Testis (tissue), 3 donors: ENCODE results near the gene LRRC27. TPM values are rescaled to one million over a fixed set of nuclear protein-coding genes. Genes with fewer than 3 reads are reported as not detected.
"Not testable (repeated sequence)": the region's sequence is repeated elsewhere in the genome, so short reads cannot be mapped to it uniquely, and the experiment has no call there.

Experiments used
- DNase-seq: peaks from one replicate; pipeline ENCODE4 v3.0.0-alpha.2; 2019
- H3K27ac ChIP-seq, 2 donors: fragments of 200-600 bp; sonication (generic); one replicate each; pipeline ENCODE4 v1.5.1; 2019
- H3K27me3 ChIP-seq: fragments of 200-600 bp; sonication (generic); one replicate; pipeline ENCODE4 v1.5.1; 2019
- H3K36me3 ChIP-seq: fragments of 200-600 bp; sonication (generic); one replicate; pipeline ENCODE4 v1.5.1; 2017; ENCODE audit warnings: low read depth; ENCODE audit errors: missing control alignments
- H3K4me1 ChIP-seq: fragments of 200-600 bp; sonication (generic); one replicate; pipeline ENCODE4 v1.5.1; 2019
- H3K4me3 ChIP-seq, 2 donors: fragments of 200-600 bp; sonication (generic); one replicate each; pipeline ENCODE4 v1.5.1; 2017 to 2019
- H3K9me3 ChIP-seq: fragments of 200-600 bp; sonication (generic); one replicate; pipeline ENCODE4 v1.5.1; 2017
- CTCF ChIP-seq, 3 experiments: fragments of 450-650 bp in 2 of 3; fragments of 200-600 bp in 1 of 3; sonication (generic) in 1 of 3; IDR thresholded peaks; one replicate each; pipeline ENCODE4 v1.5.1; 2016 to 2019; ENCODE audit warnings: antibody characterized with exemption in 3 of 3, mild to moderate bottlenecking in 2 of 3, moderate library complexity in 1 of 3
- POLR2A ChIP-seq: fragments of 450-650 bp; IDR thresholded peaks from one replicate; pipeline ENCODE4 v1.6.1; 2017; ENCODE audit warnings: antibody characterized with exemption, mild to moderate bottlenecking, moderate library complexity
- WGBS, 2 donors: methylation state at CpG; one replicate each; pipeline ENCODE4 v1.1.5; 2018; 5-methylcytosine and 5-hydroxymethylcytosine counted together
- intact Hi-C: fragments of 100-400 bp; cut with DNase I; formaldehyde crosslinking; loops from one replicate; pipeline ENCODE4 v1.15.1; 2023; ENCODE audit warnings: low total_unique reads
- polyA plus RNA-seq: library from polyadenylated mRNA; stranded (reverse); fragments of 350-450 nt; fragmentation: Illumina TruSeq; extraction: RNeasy Lipid Tissue Mini Kit (QIAGEN cat#74804); gene quantifications from one replicate; pipeline ENCODE4 v1.2.3, GENCODE V29; 2014; ENCODE audit warnings: low read depth, low replicate concordance; ENCODE audit not compliant: insufficient read depth
- total RNA-seq, 2 donors: library from RNA; depleted of rRNA; stranded (reverse); fragments of >200 nt; gene quantifications; one replicate each; pipeline ENCODE4 v1.2.3, GENCODE V29; 2016

Gene LRRC27
- total and polyA plus RNA-seq, 3 donors from 2014 or later = 49.4 to 164 (median 110) TPM

- Histone ChIP-seq H3K36me3 (no peaks in the 10 kb centered on the region), H3K27ac (no peak overlapping the region), H3K9me3 (no peaks in the 10 kb centered on the region), H3K4me3 (no peak overlapping the region), H3K27me3 (no peaks in the 10 kb centered on the region), H3K4me1 (peaks cover 19% of the 10 kb centered on the region)
- WGBS, 2 donors = 89 to 93% methylated on average over 4 of the region's 4 CpGs
- TF ChIP-seq CTCF (IDR thresholded peaks at IDR 0.05) (no peak), POLR2A (no peak)
- no peak for DNase-seq
- intact Hi-C loops = no loop called here
These were observed 2.7 kb downstream of the LRRC27 start for GRCh38 chr10:132334631-132335188.

- H3K27ac ChIP-seq = peak overlapping the region in 1 of 2 donors; percentile 0
- TF ChIP-seq CTCF (IDR thresholded peaks at IDR 0.05) (no peak), POLR2A (no peak)
- 77 to 81% methylated on average over 14 of the region's 14 CpGs for WGBS, 2 donors
- no peak overlapping the region for H3K4me3 ChIP-seq
- no peaks in the 10 kb centered on the region for H3K27me3 ChIP-seq
- no peaks in the 10 kb centered on the region for H3K36me3 ChIP-seq
- no peaks in the 10 kb centered on the region for H3K9me3 ChIP-seq
- intact Hi-C loops = no loop called here
- H3K4me1 ChIP-seq = peaks cover 16% of the 10 kb centered on the region
- peak; percentile 32 for DNase-seq
These were observed 3.4 kb downstream of the LRRC27 start for GRCh38 chr10:132335189-132336063.

- Histone ChIP-seq H3K9me3 (no peaks in the 10 kb centered on the region), H3K4me3 (no peak overlapping the region), H3K36me3 (no peaks in the 10 kb centered on the region), H3K4me1 (peaks cover 16% of the 10 kb centered on the region), H3K27ac (peak overlapping the region in 1 of 2 donors; percentile 0), H3K27me3 (no peaks in the 10 kb centered on the region)
- 50 to 67% methylated on average over 11 of the region's 11 CpGs for WGBS, 2 donors
- intact Hi-C loops = no loop called here
- TF ChIP-seq POLR2A (no peak), CTCF (IDR thresholded peaks at IDR 0.05) (no peak)
- no peak for DNase-seq
These were observed 4.2 kb downstream of the LRRC27 start for GRCh38 chr10:132336064-132336746.

GRCh38 chr10:132336919-132337407 is 5.0 kb downstream of the LRRC27 start:
- WGBS, 2 donors = 73 to 83% methylated on average over 19 of the region's 19 CpGs
- Histone ChIP-seq H3K4me1 (peaks cover 16% of the 10 kb centered on the region), H3K27me3 (no peaks in the 10 kb centered on the region), H3K36me3 (no peaks in the 10 kb centered on the region), H3K4me3 (no peak overlapping the region), H3K9me3 (no peaks in the 10 kb centered on the region), H3K27ac (peak overlapping the region in 1 of 2 donors; percentile 27)
- DNase-seq = no peak
- TF ChIP-seq CTCF (IDR thresholded peaks at IDR 0.05) = no peak
- no peak for TF ChIP-seq POLR2A
- intact Hi-C loops = no loop called here

GRCh38 chr10:132337854-132338253 is 5.9 kb downstream of the LRRC27 start:
- H3K27ac ChIP-seq, H3K4me3 ChIP-seq, H3K36me3 ChIP-seq, H3K9me3 ChIP-seq, DNase-seq, intact Hi-C loops, H3K27me3 ChIP-seq: not testable (repeated sequence)
- H3K4me1 ChIP-seq = peaks cover 12% of the 10 kb centered on the region
- 95 to 97% methylated on average over 7 of the region's 7 CpGs for WGBS, 2 donors
